H54 (cell line): Measurements from ENCODE around the gene PRRC2A.

Experiments
- DNase-seq: peaks from one replicate; pipeline ENCODE4 v3.0.0; 2011; ENCODE audit warnings: low spot score, mixed read lengths; ENCODE audit not compliant: insufficient read length
- FAIRE-seq: peaks from 3 replicates; lab custom pipeline; 2011; peaks lifted over from hg19 to GRCh38; lab: Jason Lieb, UNC
- POLR2A ChIP-seq: IDR thresholded peaks from 2 replicates; pipeline ENCODE4 v1.6.1; 2011; ENCODE audit warnings: low read depth, mild to moderate bottlenecking, low read length

The PRRC2A gene

DNA sequence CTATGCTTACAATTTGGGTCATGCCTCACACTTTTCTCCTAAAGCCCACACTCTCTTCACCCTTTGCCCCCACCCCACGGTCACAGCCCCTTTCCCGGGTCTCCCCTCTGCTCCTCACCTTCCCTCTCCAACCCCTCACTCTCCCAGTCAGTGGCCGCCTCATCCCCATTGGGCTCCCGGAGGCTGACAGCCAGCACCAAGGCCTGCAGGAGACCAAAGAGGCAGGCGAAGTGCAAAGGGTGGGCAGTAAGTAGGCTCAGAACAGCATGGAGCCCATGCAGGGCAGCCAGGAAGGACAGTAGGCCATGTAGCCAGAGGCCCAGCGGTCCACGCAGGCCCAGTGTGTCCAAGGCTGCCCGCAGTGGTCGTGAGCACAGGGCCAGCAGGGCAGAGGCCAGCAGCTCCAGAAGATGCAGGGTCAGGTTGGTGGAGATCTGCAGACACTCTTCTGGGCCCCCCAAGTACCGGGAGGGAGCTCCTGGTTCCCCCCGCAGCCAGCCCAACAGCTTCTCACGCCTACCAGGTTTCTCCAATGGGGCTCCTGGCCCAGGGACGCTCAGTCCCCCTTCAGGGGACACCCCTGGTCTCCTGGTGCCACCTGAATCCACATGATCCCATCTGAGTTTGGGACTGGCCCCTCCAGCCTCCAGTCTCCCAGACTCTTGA is 38.6 kb downstream of the PRRC2A start:
- DNase-seq (no peak), FAIRE-seq (no peak)
- TF ChIP-seq POLR2A, result no peak

GRCh38 chr6:31659649-31660380 is 39.3 kb downstream of the PRRC2A start:
- TF ChIP-seq POLR2A, result no peak
- no peak for DNase-seq
- FAIRE-seq, result no peak

DNA sequence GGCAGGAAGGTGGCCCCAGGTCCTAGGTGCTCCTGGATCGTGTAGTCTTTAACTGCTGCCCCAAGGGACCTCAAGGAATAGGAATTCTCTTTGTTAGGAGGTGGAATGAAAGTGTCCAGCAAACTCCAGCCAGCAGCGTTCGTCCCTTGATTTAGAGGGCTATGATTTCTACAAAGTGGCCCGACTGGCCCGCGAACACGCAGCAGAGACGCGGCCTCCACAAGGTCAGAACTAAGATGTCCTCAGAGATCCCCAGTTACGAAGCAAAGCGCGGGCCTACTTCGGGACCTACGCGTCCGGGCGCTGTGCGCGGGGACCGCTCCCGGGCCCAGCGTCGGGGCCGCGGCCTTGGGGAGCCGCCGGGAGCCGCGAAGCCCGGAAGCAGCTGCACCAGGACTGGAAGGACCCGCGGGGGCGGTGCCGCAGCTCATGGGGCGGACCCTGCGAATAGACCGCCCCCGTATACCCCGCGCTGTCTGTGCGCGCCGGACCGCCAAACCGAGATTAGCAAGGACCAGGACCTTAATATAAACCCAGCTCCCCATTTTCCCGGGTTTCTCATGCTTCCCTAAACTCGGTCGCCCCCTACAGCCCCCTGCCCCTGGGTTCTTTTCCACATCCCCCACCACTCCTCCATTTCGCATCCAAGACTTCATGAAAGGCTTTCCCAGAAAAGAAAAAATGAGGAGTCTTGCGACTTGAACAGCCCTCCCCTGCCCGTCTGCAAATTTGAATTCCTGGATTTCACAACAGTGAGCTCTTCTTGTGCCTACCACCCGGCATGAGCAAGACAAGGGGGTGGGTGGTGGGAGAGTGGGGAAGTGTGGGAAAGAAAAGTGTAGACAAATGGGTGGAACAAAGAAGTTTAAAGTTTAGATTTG is 40.1 kb downstream of the PRRC2A start, which contains the start of gene C6orf47:
C6orf47 (minus strand) TSS at position 398 of the 881 bp plus-strand sequence. CDS start 831 bp downstream, outside the sequence.
- TF ChIP-seq POLR2A, result peak; percentile 79
- no peak for FAIRE-seq
- peak; percentile 81 for DNase-seq

GRCh38 chr6:31661262-31662123 is 41.0 kb downstream of the PRRC2A start:
- DNase-seq (no peak), FAIRE-seq (no peak)
- TF ChIP-seq POLR2A, result no peak

- FAIRE-seq (no peak), DNase-seq (no peak)
- no peak for TF ChIP-seq POLR2A
Observed at GRCh38 chr6:31662124-31662723, 41.7 kb downstream of the PRRC2A start.

DNA sequence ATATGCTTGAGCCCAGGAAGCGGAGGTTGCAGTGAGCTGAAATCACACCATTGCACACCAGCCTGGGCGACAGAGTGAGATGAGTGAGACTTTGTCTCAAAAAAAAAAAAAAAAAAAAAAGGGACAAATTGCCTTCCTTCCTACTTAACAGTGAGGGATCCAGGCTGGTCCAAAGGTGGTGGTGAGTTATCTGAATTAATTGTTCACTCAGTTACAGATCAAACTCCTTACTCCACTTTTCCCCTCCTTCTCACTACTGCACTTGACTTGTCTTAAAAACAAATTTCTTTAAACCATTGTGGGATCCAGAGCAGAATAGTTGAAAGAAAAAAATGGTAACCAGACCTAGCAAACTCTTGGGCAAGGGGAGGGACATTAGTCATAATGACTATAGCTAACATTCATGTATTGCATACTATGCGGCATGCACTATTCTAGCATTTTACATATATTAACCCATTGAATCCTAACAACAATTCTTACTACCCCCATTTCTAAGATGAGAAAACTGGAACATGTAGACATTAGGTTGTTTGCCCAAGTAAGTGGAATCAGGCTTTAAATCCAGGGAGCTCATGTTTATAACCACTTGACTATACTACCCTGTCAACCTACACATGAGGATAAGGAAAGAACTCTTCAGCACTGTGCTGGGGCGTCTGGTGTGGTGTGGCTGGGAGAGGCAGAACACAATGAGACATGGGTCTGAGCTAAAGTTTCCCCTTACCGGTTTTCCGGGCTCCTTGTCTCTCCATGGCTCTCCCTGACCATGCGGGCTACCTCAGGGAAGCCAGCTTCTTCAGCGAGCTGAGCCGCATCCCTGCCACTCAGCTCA is 42.8 kb downstream of the PRRC2A start:
- no peak for FAIRE-seq
- no peak for DNase-seq
- no peak for TF ChIP-seq POLR2A

GRCh38 chr6:31663961-31664789 is 43.7 kb downstream of the PRRC2A start:
- no peak for TF ChIP-seq POLR2A
- FAIRE-seq (no peak), DNase-seq (peak; percentile 85)

- FAIRE-seq (peak; percentile 80), DNase-seq (peak; percentile 81)
- 0 out of 2 replicates have a peak, but pooled peaks have one; percentile 21 for TF ChIP-seq POLR2A
Observed at GRCh38 chr6:31664790-31665500, 44.4 kb downstream of the PRRC2A start, which contains the start of gene GPANK1. TSS of gene GPANK1 (minus strand) at chr6:31664997. CDS start at chr6:31664478, 519 bp downstream.

- peak; percentile 48 for FAIRE-seq
- TF ChIP-seq POLR2A, result peak; percentile 40
- peak; percentile 95 for DNase-seq
Observed at GRCh38 chr6:31665501-31666336, 45.2 kb downstream of the PRRC2A start, which contains the start of gene CSNK2B. TSS of gene CSNK2B (plus strand) at chr6:31666080. CDS start at chr6:31666832, 752 bp downstream.

GRCh38 chr6:31666337-31666965 is 45.9 kb downstream of the PRRC2A start:
- no peak for TF ChIP-seq POLR2A
- FAIRE-seq, result no peak
- no peak for DNase-seq
